HG03354 (cell line): ENCODE measurements around the gene CPAMD8.
"Not testable (repeated sequence)": the region's sequence is repeated elsewhere in the genome, so short reads cannot be mapped to it uniquely, and the experiment has no call there.

Experiments
- ATAC-seq: cut with Tn5 transposase; IDR thresholded peaks from one replicate; pipeline ENCODE4 v1.9.1; 2021; ENCODE audit warnings: mild to moderate bottlenecking; ENCODE audit not compliant: unreplicated experiment, poor library complexity, severe bottlenecking

CPAMD8 gene

GRCh38 chr19:17045907-17046502 lies 19.4 kb upstream of the CPAMD8 start:
- no peak for ATAC-seq

GRCh38 chr19:17043744-17044143 lies 17.1 kb upstream of the CPAMD8 start:
- no peak for ATAC-seq

DNA sequence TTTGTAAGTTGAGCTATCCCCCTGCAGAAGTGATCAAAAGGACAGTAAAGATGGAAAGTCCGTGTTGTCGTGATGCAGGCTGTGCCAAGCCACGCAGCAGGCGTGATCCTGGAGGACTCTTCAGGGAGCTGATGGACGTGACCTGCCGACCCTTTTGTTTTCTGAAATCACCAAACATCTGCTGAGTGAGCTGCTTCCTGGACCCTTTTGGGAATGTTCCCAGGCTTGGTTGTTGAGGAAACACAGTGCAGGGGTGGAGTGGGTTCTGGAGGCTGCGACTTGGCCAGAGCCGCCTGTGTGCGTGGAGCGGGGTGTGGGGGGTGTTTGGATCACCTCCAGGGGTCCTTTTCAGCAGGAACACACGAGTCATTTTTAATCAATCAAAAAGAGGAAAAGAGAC lies 15.4 kb upstream of the CPAMD8 start:
- no peak for ATAC-seq

- no peak for ATAC-seq
These were observed 11.4 kb upstream of the CPAMD8 start for GRCh38 chr19:17037966-17038500.

DNA sequence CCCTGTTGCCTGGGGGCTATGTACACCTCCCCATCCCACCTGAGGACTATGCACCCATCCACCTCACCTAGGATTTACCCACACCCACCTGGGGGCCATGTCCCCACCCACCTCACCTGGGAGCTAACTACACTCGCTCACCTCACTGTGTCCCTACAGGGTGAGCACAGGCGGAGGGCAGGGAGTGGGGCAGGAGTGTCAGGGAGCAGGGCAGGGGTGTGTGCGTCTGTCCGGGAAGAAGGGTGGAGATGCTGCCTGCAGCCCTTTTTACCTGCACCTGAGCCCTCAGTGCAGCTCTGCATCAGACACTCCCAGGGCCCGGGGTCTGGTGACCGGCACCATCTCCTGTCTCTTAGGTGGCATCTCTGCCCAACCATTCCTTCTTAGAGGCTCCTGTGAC lies 10.6 kb upstream of the CPAMD8 start:
- no peak for ATAC-seq

DNA sequence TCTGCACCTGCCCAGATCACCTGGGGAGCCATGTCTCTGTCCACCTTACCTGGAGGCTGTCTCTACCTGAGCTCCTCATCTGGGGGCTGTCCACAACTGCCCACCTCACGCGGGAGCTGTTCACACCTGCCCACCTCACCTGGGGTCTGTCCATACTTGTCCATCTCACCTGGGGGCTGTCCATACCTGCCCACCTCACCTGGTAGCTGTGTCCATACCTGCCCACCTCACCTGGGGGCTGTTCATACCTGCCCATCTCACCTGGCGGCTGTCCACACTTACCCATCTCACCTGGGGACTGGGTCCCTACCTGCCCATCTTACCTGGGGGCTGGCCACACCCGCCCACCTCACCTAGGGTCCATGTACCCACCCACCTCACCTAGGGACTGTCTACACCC lies 10.0 kb upstream of the CPAMD8 start:
- no peak for ATAC-seq

GRCh38 chr19:17035842-17036424 lies 9.3 kb upstream of the CPAMD8 start:
- no peak for ATAC-seq

DNA sequence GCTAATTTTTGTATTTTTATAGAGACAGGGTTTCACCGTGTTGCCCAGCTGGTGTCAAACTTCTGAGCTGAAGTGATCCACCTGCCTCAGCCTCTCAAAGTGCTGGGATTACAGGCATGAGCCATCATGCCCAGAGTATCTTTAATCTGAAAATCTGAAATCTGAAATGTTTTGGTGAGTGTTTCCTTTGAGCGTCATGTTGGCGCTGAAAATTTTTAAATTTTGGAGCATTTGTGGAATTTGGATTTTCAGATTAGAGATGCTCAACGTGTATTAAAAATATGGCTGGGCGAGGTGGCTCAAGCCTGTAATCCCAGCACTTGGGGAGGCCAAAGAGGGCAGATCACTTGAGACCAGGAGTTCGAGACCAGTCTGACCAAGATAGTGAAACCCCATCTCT lies 5.1 kb upstream of the CPAMD8 start:
- no peak for ATAC-seq

GRCh38 chr19:17027535-17027975 lies 945 bp upstream of the CPAMD8 start:
- ATAC-seq = no peak

DNA sequence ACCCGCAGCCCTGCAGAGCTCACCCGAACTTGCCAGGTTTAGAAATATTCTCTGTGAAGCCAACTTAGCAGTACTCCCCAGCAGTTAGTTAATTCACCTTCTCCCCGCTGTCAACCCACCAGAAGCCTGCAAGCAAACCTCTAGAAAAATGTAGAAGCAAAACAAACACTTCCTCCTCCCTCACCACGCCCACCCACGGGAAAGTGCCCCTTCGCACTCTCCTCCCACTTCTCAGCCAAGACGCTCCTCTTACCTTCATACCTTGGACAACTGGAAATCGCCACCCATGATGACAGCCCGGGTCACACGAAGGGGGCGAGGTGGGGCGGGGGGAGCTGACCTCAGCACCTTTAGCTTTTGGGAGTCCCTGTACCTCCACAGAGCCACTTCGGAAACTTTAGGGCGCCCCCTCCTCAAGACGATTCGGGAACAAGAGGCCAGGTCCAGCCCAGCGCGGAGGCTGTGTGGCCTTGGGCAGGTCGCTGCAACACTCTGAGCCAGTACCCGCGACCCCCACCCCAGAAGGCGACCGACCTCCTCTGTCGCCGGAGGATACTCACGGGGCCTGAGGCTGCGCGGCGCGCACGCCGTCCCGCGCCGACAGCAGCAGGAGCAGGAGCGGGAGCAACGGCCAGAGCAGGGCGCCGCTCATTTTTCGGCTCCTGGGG lies 485 bp downstream of the CPAMD8 start:
- ATAC-seq = no peak

GRCh38 chr19:17025361-17025760 lies 1.2 kb downstream of the CPAMD8 start:
- ATAC-seq = no peak

- ATAC-seq = not testable (repeated sequence)
These were observed 1.7 kb downstream of the CPAMD8 start for GRCh38 chr19:17024941-17025340.

- no peak for ATAC-seq
These were observed 2.8 kb downstream of the CPAMD8 start for GRCh38 chr19:17023805-17024204.

- ATAC-seq = no peak
These were observed 3.9 kb downstream of the CPAMD8 start for GRCh38 chr19:17022738-17023137.

- ATAC-seq = no peak
These were observed 4.6 kb downstream of the CPAMD8 start for GRCh38 chr19:17021793-17022590.

- no peak for ATAC-seq
These were observed 5.3 kb downstream of the CPAMD8 start for GRCh38 chr19:17021328-17021727.

GRCh38 chr19:17020823-17021222 lies 5.8 kb downstream of the CPAMD8 start:
- no peak for ATAC-seq

GRCh38 chr19:17020385-17020784 lies 6.2 kb downstream of the CPAMD8 start:
- no peak for ATAC-seq

GRCh38 chr19:17014212-17014861 lies 12.3 kb downstream of the CPAMD8 start:
- ATAC-seq = not testable (repeated sequence)

- ATAC-seq = no peak
These were observed 15.1 kb downstream of the CPAMD8 start for GRCh38 chr19:17011485-17011884.
